ENCODE results near the gene RBFOX1.

RBFOX1 gene

DNA sequence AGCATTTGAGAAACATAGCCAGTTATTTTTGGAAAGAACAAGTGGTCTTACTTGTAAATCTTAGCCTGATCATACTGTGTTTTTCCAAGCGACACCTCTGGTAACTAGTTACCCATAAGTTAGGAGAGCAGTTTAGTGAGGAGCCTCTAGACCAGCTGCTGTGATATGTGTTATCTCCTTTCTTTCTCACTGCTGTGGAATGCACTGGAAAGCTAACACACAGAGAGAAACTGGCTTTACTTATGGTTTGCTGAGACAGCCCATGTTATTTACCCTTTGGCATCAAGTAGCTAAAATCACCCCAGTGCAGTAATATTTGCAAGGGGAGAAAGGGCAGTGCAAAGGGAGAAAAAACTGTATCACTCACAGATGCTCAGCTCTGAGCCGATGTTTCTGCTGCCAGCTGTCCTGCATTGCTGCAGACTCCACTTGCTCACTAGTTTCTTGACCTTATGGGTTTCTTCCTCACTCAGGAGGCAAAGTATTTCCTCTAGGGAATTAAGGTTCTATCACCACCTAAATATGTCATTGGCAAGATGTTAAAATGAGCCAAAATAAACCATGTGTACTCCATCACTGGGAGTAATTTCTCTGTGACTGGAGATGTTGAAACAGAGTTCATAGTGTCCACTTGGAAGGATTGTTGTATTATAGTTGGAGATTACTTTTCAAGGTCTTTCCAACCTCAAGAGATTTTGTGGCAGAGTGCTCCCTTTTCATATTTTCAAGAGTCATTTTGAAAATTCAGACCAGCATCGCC, 2.3 kb downstream of the RBFOX1 start:
- DNase-seq (ENCODE audit: low spot score), result no peak

DNA sequence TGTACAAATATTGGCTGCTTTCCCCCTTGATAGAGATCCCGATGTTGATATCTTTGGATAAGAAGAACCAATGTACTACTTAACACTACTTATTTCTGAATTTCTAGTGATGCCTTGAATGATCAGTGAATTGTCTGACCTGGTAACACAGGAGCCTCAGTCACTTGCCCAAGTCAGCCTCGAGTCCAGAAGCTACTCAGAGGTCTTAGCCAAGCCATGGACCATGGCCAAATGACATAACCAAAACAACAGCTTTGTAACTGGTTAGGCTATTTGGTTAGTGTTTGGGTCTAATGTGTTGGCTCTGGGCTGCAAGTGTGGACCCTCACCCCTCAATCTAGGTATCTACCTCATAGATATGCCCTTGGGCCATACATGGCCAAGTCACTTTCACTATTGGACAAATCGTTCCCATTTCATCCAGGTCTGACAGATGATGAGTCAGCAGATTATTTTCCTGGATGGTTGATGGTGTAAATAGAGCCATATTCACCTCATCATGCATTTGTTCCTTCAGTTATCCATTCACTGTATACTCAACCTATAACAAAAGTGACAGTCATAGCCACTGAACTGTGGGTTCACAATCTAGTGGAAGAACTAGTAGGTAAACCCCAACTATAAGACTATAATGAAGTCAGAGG, 3.5 kb downstream of the RBFOX1 start:
- no peak for DNase-seq (ENCODE audit: low spot score)

DNA sequence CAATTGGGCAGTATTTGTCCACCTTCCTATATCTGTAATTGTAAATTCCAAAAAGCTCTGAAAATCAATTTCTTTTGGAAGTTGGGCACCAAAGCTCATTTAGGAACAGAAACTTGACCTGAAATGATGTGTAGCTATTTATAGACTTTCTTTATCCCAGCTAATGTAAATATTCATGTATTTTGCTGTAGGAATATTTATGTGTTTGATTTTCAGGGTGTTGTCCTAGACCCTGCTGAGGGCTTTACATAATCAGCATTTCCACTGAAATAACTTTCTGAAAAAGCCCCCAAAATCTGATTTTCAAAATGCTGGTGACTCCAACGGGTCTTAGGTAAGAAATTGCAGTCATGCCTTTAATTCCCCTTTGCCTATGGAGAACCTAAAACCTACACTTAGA, 4.1 kb downstream of the RBFOX1 start:
- DNase-seq (ENCODE audit: low spot score), result no peak

DNA sequence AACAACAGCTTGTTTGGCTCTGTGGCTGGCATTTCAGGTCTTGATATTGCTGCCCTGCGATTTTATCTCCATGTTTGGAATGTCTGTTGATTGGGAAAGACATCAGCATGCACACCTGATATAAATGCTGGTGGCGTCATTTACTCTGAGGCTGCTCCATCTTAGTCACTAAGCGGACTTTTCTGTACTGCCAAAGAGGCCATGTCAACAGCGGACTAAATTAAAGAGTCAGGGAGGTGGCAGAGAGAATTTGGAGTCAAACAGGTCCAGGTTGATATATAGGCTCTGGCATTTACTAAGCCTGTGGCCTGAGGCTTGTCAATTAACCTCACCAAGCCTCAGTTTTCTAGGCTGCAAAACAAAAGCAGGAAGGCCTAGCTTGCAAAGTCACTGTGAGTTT, 6.2 kb downstream of the RBFOX1 start:
- no peak for DNase-seq (ENCODE audit: low spot score)

DNA sequence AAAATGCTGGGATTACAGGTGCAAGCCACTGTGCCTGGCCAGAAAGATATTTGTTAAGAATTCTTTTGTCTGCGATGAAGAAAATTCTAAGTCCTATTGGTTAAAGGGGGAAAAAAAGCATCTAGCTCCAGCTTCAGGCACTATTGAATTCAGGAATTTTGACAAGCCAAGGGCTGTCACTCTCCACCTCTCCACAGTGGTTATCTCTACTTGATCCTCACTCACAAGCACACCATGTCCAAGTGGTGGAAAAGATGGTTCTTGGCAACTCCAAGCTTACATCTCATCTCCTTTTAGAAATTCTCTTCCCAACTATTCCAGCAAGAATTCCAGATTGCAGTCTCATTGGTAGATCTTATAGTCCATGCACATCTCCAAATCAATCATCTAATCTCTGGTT, 7.1 kb downstream of the RBFOX1 start:
- DNase-seq (ENCODE audit: low spot score), result no peak

DNA sequence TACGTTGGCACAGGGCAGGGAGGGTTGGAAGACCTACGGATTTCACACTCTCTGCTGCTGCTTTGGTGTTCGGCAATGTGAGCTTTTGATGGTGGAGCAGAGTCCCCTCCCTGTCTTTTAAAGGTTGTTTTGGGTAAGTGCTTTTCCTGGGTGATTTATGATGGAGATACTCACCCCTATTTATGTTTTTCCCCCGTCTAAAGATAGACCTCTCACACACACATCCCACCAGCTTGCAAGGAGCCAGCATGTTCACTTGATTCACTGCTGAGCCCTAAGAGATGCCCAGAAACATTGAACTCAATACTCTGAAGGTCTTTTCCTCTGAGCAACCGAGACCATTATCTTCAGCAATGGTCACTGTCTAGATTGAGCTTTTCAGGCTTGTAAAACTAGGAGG, 8.3 kb downstream of the RBFOX1 start:
- DNase-seq (ENCODE audit: low spot score), result no peak

DNA sequence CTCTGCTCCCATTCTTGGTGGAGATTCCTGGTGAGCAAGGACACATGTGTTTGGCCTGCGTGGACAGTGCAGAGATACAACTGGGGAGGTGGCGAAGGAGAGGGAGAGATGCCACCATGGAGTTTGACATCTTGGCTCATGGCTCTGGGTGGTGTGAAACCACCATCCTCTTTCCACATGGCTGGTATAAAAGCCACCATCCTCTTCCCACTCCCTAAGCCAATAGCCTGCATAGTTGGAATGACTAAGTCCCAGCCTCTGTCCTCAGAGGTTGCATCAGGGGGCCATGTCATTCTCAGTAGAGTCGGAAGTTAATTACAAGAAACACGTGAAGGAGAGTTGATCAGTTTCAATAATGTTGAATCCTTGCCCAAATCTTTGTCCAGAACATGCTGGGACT, 10.0 kb downstream of the RBFOX1 start:
- no peak for DNase-seq (ENCODE audit: low spot score)

DNA sequence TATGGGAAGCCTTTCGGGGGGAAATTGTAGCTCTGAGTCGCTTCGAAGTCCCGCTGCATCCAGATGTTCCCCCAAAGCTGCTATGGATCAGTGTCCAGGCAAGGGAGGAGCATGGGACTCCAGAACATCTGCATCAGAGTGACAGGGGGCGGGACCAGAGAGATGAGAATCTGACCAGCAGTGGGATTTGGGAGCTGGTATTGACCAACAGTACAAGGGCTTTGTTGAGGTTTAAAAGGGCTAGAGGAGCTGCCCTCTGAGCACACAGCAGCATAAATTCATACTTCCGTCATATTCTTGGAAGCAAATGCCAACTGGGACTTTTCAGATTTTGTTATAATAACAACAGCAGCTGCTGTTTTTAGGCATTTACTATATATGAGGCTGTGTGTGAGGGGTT, 10.6 kb downstream of the RBFOX1 start:
- DNase-seq (ENCODE audit: low spot score), result no peak

DNA sequence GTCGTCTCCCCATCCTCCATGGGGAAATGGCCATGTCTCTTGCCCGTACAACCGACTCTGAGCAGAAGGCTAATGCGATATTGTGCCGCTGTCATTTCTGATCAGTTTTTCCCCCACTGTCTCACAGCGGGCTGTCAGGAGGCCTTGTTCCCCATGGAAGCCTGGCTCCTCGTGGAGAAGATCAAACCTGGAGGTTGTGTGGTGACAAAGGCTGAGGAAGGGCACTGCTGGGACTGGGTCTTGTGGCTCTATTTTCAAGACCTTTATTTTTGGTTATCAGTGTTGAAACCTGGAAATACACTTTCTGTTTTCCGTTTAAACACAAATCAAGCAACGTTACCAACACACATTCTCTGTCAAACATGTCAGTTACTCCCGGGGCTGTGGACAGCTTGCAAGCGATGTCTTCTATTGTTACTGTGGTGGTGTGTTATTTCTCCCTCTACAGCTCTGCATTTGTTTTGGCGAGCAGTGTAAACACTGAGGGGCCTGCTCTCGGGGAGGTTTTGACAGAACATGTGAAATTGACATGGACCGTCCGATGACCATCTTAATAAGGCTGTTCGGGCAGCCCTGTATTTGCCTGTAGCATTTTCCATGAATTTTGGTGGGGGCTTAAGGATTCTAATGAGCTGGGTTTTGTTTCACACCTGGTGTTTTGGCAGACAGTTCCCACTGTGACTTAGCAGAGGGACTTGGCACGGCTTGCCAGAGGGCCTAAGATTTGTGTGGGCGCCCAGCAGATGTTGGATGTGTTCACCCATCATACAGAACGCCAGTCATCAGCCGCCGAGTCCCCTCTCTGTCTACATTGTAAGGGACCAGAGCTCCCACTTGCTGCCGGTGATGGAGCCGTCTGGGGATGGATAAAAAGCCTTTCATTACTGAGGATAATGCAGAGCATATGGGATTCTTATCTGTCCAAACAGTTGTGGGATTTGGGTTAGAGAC, 12.5 kb downstream of the RBFOX1 start:
- DNase-seq (ENCODE audit: low spot score), result no peak

DNA sequence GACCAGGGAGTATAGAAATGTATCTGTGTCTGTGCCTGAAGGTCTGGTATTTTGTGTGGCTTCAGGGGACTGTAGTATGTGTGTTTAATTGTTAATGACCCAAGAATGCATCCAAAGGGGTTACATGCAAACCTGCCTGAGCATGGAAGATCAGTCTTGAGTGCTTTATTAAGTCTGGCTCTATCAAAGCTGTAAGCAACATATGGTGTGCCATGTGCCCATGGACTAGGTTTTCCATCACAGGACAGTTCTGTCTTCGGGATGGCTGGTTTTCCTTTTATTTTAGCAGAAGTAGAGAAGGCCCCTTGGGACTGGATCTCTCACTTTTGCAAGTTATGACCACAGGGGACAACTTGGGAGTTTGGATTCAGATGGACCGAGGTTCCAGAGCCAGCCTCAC, 18.2 kb downstream of the RBFOX1 start:
- DNase-seq (ENCODE audit: low spot score), result no peak

DNA sequence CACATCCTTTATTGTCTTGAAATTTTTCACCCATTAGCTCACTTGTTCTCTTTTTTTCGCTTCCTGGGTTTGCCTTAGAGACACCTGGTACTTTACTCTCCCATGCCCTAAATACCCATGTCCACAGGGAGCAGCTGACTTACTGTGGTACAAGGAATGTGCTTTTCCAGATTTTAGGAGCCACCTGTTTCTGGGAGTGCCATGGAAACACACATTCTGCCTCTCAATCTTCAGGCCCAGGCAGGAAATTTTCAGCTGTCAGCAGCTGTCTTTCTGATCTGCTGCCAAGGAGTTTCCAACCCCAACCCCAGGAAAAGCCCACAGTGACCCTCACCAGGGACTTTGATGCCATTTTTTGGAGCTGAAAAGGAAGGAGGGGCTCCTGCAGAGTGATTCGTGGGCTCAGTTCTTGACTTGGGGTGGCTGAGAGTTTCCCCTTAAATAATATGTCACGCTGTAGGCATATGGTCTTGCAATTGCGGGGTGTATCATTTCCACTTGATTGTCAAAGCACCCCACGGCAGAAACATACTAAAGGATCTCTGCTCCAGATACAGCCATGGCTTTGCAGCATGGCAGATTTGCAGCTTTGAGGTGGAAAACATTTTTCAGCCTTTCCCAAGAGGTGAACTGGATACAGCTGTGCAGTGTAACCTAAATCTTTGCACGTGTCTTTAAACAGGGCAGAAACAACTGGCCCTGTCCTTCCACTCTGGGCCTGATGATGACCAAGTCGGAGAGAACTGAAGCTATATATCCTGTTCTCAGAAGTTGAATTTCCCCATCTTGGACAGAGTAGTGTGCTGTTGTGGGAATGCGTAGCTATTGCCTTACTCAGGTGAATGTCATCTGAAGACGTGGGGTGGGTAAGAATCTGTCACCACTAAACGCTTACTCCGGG, 19.2 kb downstream of the RBFOX1 start:
- no peak for DNase-seq (ENCODE audit: low spot score)

DNA sequence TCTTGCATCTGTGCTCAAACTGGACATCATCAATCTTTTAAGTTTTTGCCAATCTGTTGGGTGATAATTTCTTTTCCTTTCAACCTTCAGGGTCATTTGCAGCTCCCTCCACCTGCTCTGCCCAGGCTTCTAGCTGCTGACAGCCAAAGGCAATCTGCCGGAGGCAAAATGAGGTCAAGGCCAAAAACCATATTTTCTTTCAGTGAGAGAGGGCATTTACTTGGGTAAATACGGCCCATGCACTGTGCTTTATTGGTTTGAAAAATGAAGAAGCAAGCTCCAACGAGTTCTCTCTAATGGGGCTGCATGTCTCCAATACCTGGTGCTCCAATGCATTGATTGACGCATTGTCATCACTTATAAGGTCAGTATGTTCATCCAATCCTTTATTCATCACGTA, 23.1 kb downstream of the RBFOX1 start:
- DNase-seq (ENCODE audit: low spot score), result no peak

DNA sequence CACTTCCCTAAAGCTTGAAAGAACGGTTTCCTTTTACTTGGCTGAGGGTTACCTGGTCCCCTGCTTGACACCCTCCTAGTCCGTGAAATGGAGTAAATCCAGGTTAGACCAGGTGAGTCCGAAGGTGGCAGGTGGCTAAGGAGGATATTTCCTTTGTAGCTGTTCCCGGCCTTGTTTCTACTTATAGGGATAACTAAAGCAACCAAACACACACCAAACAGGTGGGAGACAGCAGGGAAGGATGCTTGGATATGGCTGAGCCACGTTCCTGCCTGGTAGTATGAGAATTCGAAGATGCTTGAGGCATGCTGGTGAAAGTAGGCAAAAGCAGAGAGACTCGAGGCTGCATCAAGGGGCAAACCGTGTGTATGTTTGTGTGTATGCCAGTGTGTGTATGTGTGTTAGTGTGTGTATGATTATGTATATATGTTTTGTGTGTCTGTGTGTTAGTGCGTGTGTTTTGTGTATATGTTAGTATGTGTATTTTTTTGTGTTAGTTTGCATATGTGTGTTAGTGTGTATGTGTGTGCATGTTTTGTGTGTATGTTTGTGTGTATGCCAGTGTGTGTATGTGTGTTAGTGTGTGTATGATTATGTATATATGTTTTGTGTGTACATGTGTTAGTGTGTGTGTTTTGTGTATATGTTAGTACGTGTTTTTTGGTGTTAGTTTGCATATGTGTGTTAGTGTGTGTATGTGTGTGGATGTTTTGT, 28.9 kb downstream of the RBFOX1 start:
- DNase-seq (ENCODE audit: low spot score), result no peak

DNA sequence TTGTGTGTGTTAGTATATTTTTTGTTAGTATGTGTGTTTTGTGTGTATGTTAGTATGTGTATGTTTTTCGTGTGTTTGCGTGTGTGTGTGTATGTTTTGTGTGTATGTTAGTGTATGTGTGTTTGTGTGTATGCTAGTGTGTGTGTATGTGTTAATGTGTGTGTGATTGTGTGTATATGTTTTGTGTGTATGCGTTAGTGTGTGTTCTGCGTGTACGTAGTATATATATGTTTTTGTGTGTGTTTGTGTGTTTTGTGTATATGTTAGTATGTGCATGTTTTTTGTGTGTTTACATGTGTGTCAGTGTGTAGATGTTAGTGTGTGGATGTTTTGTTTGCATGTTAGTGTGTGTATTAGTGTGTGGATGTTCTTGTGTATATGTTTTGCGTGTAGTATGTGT, 29.6 kb downstream of the RBFOX1 start:
- DNase-seq (ENCODE audit: low spot score), result no peak

DNA sequence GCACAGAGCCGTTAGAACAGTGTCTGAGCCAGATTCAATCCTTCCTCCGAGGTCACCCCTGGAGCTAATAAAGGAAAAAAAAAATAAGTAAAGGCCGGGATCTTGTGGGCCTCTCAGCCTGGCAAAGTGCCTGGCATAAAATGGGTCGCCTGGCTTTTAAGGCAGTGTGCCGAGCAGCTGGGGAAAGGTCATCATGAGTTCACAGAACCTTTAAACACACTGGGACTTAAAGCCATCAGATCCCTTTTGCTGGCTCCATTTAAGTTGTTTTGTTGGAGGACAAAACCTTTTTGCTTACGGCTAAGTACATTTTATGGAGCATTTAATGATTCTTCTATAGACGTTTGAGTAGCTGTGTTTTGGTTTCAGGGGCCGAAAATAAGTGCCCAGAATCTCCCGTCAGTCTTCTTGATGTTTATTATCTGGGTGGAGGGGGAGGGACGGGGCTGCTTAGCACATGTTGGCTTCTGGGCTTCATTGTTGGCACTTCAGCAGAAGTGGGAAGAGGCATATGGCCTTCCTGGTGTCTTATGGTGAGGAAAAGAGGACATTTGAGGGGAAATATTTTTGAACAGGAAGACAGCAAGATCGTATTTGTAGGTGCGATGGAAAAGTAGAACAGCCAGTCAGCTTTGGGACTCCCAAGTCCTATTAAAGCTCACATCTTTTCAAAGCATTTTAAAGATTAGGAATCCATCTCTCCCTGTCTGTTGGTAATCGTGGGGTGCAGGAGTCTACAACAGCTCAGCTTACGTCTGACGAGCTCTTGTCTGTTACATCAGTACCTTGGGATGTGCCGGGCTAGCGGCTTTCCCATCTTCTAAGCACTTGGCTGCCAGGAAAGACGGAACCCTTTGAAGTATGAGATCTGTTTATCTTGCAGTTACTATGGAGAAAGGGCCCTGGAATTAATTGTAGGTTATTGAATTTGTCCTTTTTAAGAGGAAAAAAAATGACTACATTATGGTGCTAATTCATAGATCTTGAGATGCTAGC, 31.1 kb downstream of the RBFOX1 start:
- no peak for DNase-seq (ENCODE audit: low spot score)

DNA sequence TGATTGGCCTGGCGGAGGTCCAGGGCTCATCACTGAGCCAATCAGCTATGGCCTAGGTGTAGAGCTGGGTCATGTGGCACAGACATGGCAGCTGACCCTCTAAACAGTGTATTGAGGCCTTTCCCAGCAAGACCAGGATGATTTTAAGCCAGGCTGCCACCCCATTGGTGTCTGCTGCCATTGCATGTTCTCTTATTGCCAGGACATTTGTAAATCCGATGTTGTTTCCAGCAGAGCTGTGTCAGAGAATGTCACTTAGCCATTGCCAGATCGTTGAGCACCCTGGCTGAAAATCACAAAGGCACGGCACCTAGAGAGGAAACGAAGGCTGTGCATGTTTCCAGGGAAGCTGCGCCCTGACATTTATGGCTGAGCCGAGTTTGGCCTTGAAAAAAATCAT, 33.4 kb downstream of the RBFOX1 start:
- no peak for DNase-seq (ENCODE audit: low spot score)

DNA sequence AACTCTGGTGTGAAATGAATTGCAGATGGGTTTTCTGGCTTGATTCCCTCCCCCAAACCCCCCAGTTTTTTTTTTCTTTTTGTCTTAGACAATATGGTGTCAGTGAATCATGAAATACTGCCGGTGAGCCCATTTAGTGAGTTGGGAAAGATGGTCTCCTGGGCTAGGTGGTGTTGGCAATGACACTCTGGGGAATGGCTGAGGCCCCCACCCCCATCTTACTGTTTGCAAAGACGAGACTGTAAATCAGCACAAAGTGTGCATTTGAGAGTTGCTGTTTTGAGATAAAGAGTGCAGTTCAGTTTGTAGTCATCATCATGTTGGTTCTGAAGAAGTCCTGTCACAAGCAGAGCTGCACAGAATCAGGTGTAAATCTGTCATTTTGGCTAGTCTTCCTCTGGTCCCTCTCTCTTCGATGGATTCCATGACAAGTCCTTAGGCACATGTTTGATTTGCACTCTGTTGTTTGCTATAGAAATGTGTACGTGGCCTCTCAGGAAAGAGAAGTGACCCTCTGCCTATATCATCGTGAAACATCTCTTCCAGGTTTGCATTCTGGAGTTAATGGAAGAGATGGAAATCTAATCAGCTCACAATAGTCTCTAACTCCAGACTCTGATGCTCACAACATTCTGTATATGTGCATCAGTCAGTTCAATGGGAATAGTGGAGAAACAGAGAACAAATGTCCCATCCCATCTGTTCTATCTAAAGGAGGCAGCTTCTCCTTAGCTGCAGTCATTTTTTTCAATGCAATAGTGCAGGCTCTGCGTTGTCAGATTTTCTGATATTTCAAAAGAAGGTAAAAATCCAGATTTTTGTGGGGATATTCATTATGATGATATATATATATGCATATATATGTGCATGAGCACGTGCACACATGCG, 34.6 kb downstream of the RBFOX1 start:
- no peak for DNase-seq (ENCODE audit: low spot score)

DNA sequence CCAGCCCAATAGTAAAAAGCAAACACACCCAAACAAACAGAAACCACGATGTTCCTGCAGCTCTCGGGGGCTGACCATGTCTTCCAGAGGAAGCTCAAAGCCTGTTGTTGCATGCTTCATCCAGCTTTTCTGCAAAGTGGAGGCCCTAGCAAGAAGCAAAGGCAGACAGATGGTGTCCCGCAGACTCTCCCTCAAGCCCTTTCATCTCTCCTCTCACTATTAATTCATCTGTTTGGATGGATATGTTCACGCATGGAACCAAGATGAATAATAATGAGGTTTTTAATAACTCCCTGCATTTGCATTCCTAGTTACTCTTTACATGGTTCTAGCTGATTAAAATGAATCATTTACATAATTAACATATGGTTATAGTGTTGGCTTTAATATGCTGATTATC, 36.6 kb downstream of the RBFOX1 start:
- DNase-seq (ENCODE audit: low spot score), result no peak

DNA sequence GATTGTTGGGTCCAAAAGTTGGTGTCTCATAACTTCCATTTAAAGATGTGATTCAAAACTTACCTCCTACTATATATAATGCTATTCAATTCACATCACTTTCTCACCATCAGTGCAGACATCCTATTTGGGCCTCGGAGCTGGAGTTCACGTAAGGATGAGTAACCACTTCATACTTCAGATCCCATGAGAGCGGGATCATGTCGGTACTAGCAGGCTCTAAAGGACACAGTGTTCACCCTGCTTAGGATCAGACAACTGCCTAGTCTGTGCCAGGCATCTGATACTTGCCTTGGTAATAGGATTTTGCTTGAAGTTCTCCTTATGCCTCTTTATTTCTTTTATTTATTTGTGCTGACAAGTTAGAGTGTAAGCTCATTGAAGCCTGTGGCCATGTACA, 39.5 kb downstream of the RBFOX1 start:
- DNase-seq (ENCODE audit: low spot score), result no peak
